Transverse colon (tissue), 4 donors: ENCODE results near the gene GSG1L2. TPM values are rescaled to one million over a fixed set of nuclear protein-coding genes. Genes with fewer than 3 reads are reported as not detected.

Source experiments
- DNase-seq: peaks from one replicate; pipeline ENCODE4 v3.0.0-alpha.2; 2019
- H3K27ac ChIP-seq, 4 donors: fragments of 200-600 bp; sonication (generic); 2 replicates each; pipeline ENCODE4 v1.5.1; 2016 to 2018; ENCODE audit warnings: inconsistent platforms in 4 of 4
- H3K27me3 ChIP-seq: fragments of 200-600 bp; sonication (generic); 2 replicates; pipeline ENCODE4 v1.5.1; 2017; ENCODE audit warnings: inconsistent platforms
- H3K36me3 ChIP-seq, 4 donors: fragments of 200-600 bp; sonication (generic); 2 replicates each; pipeline ENCODE4 v1.5.1; 2017 to 2019; ENCODE audit warnings: inconsistent platforms in 4 of 4
- H3K4me1 ChIP-seq, 4 donors: fragments of 200-600 bp; sonication (generic); 2 replicates each; pipeline ENCODE4 v1.5.1; 2017 to 2020; ENCODE audit warnings: inconsistent platforms in 4 of 4
- H3K4me3 ChIP-seq, 4 donors: fragments of 200-600 bp; sonication (generic); 1 replicate in 1 of 4; 2 replicates in 3 of 4; pipeline versions ENCODE4 v1.5.1 to v1.6.1; 2017 to 2019; ENCODE audit warnings: inconsistent platforms in 4 of 4
- H3K9me3 ChIP-seq, 2 donors: fragments of 200-600 bp; sonication (generic); 2 replicates each; pipeline ENCODE4 v1.5.1; 2017 to 2019; ENCODE audit warnings: inconsistent platforms in 2 of 2
- CTCF ChIP-seq, 5 experiments: fragments of 200-600 bp in 3 of 5; fragments of 450-650 bp in 2 of 5; sonication (generic) in 3 of 5; IDR thresholded peaks; 1 replicate in 2 of 5; 2 replicates in 3 of 5; pipeline ENCODE4 v1.5.1; 2016 to 2017; ENCODE audit warnings: antibody characterized with exemption in 5 of 5, inconsistent platforms in 3 of 5, mild to moderate bottlenecking in 2 of 5, moderate library complexity in 1 of 5
- EP300 ChIP-seq: sonication (generic); formaldehyde crosslinking; IDR thresholded peaks from one replicate; pipeline ENCODE4 v1.6.1; 2017; ENCODE audit warnings: antibody characterized with exemption, low read depth
- POLR2A ChIP-seq: fragments of 450-650 bp; IDR thresholded peaks from one replicate; pipeline ENCODE4 v1.6.1; 2016; ENCODE audit warnings: antibody characterized with exemption, mild to moderate bottlenecking, moderate library complexity
- POLR2AphosphoS5 ChIP-seq, 3 donors: sonication (generic); formaldehyde crosslinking; IDR thresholded peaks; one replicate each; pipeline ENCODE4 v1.6.1; 2016; ENCODE audit warnings: antibody characterized with exemption in 3 of 3
- WGBS, 2 donors: methylation state at CpG; one replicate each; pipeline ENCODE4 v1.1.5; 2018; ENCODE audit warnings: low coverage in 1 of 2; 5-methylcytosine and 5-hydroxymethylcytosine counted together
- in situ Hi-C, 4 donors: fragments of 200-750 bp; cut with MboI; loops; one replicate each; pipeline versions ENCODE4 v1.15.0 to v1.15.1; 2017; ENCODE audit warnings: low sequenced_read_pairs in 3 of 4, low pct_ligation_motif_present in 1 of 4, low pct_unique_long_range_greater_than_20kb in 1 of 4
- intact Hi-C: fragments of 100-400 bp; cut with DNase I; formaldehyde crosslinking; loops from one replicate; pipeline ENCODE4 v1.15.1; 2023; ENCODE audit warnings: low total_unique reads
- total RNA-seq, 4 donors: library from RNA; depleted of rRNA; stranded (reverse); fragments of >200 nt; gene quantifications; one replicate each; pipeline ENCODE4 v1.1.0, GENCODE V29; 2016

Gene GSG1L2
- total RNA-seq, 4 donors from 2014 or later: not detected

- H3K27ac ChIP-seq: no peak overlapping the region
- intact Hi-C loops: no loop called here
These were observed 28.3 kb upstream of the GSG1L2 start for GRCh38 chr17:9850151-9850550.

GRCh38 chr17:9845306-9845705 lies 23.4 kb upstream of the GSG1L2 start:
- no peak overlapping the region for H3K27ac ChIP-seq
- in situ Hi-C loops (no loop called here), intact Hi-C loops (no loop called here)
- no peaks in the 10 kb centered on the region for H3K27me3 ChIP-seq
- H3K36me3 ChIP-seq: no peaks in the 10 kb centered on the region
- TF ChIP-seq POLR2AphosphoS5 (IDR thresholded peaks at IDR 0.05) (no peak), CTCF (IDR thresholded peaks at IDR 0.05) (no peak), EP300 (no peak), POLR2A (no peak)
- H3K4me3 ChIP-seq: no peak overlapping the region
- H3K4me1 ChIP-seq: peaks cover 5 to 20% (median 12%) of the 10 kb centered on the region in 4 donors
- no peak for DNase-seq
- no peaks in the 10 kb centered on the region for H3K9me3 ChIP-seq
- 90 to 100% methylated on average over 3 to 4 of the region's 4 CpGs for WGBS, 2 donors

More at GRCh38 chr17:9850151-9850550, 28.3 kb upstream of the GSG1L2 start:
- Histone ChIP-seq H3K4me1 (no peaks in the 10 kb centered on the region), H3K27me3 (no peaks in the 10 kb centered on the region), H3K4me3 (no peak overlapping the region), H3K36me3 (no peaks in the 10 kb centered on the region), H3K9me3 (peaks cover 0 to 5% of the 10 kb centered on the region in 2 donors)
- no peak for DNase-seq
- in situ Hi-C loops: no loop called here
- WGBS, 2 donors: 24 to 65% methylated on average over 3 to 5 of the region's 5 CpGs
- TF ChIP-seq EP300 (no peak), CTCF (IDR thresholded peaks at IDR 0.05) (no peak), POLR2AphosphoS5 (IDR thresholded peaks at IDR 0.05) (no peak), POLR2A (no peak)

GRCh38 chr17:9844153-9844552 lies 22.3 kb upstream of the GSG1L2 start:
- Histone ChIP-seq H3K27ac (peak overlapping the region in 1 of 4 donors; percentile 14), H3K27me3 (no peaks in the 10 kb centered on the region), H3K9me3 (no peaks in the 10 kb centered on the region), H3K36me3 (no peaks in the 10 kb centered on the region), H3K4me1 (peaks cover 5 to 26% (median 12%) of the 10 kb centered on the region in 4 donors), H3K4me3 (no peak overlapping the region)
- intact Hi-C loops: no loop called here
- DNase-seq: no peak
- WGBS, 2 donors: 84 to 88% methylated on average over 6 to 8 of the region's 8 CpGs
- in situ Hi-C loops: no loop called here
- TF ChIP-seq CTCF (IDR thresholded peaks at IDR 0.05) (no peak), POLR2A (no peak), POLR2AphosphoS5 (IDR thresholded peaks at IDR 0.05) (no peak), EP300 (no peak)

GRCh38 chr17:9843152-9844010 lies 21.5 kb upstream of the GSG1L2 start:
- H3K27ac ChIP-seq: peak overlapping the region; percentile 75 to 92 (median 80)

More at GRCh38 chr17:9843152-9844010, 21.5 kb upstream of the GSG1L2 start:
- DNase-seq: no peak
- in situ Hi-C loops (no loop called here), intact Hi-C loops (no loop called here)
- H3K9me3 ChIP-seq: no peaks in the 10 kb centered on the region
- H3K27me3 ChIP-seq: no peaks in the 10 kb centered on the region
- H3K4me3 ChIP-seq: no peak overlapping the region
- H3K36me3 ChIP-seq: no peaks in the 10 kb centered on the region
- WGBS, 2 donors: 72 to 84% methylated on average over 6 to 14 of the region's 14 CpGs
- TF ChIP-seq POLR2AphosphoS5 (IDR thresholded peaks at IDR 0.05): no peak
- TF ChIP-seq CTCF (IDR thresholded peaks at IDR 0.05): no peak
- TF ChIP-seq POLR2A: no peak
- no peak for TF ChIP-seq EP300
- H3K4me1 ChIP-seq: peaks cover 7 to 34% (median 14%) of the 10 kb centered on the region in 4 donors
